Prostate gland (tissue), 2 donors: Measurements from ENCODE around the gene SKIDA1. TPM values are rescaled to one million over a fixed set of nuclear protein-coding genes. Genes with fewer than 3 reads are reported as not detected.

Experiments
- DNase-seq: peaks from one replicate; pipeline ENCODE4 v3.0.0-alpha.2; 2019; ENCODE audit warnings: low spot score
- H3K27ac ChIP-seq, 2 donors: fragments of 200-600 bp; sonication (generic); 2 replicates each; pipeline ENCODE4 v1.5.1; 2017 to 2019
- H3K27me3 ChIP-seq: fragments of 200-600 bp; sonication (generic); replicated peaks from 2 replicates; pipeline ENCODE4 v1.5.1; 2019; ENCODE audit not compliant: insufficient read depth
- H3K36me3 ChIP-seq, 2 donors: fragments of 200-600 bp; sonication (generic); 1 replicate in 1 of 2; 2 replicates in 1 of 2; pipeline versions ENCODE4 v1.5.1 to v1.8.1; 2017 to 2019
- H3K4me1 ChIP-seq: fragments of 200-600 bp; sonication (generic); replicated peaks from 2 replicates; pipeline ENCODE4 v1.5.1; 2019
- H3K4me3 ChIP-seq, 2 donors: fragments of 200-600 bp; sonication (generic); 2 replicates each; pipeline ENCODE4 v1.5.1; 2017 to 2019
- H3K9me3 ChIP-seq: fragments of 200-600 bp; sonication (generic); 2 replicates; pipeline ENCODE4 v1.5.1; 2017
- POLR2A ChIP-seq: fragments of 450-650 bp; IDR thresholded peaks from one replicate; pipeline ENCODE4 v1.6.1; 2016; ENCODE audit warnings: antibody characterized with exemption, mild to moderate bottlenecking
- POLR2AphosphoS5 ChIP-seq: sonication (generic); formaldehyde crosslinking; IDR thresholded peaks from one replicate; pipeline ENCODE4 v1.6.1; 2017; ENCODE audit warnings: antibody characterized with exemption
- WGBS: methylation state at CpG from one replicate; pipeline ENCODE4 v1.1.5; 2018; 5-methylcytosine and 5-hydroxymethylcytosine counted together
- intact Hi-C: fragments of 100-400 bp; cut with DNase I; formaldehyde crosslinking; loops from one replicate; pipeline ENCODE4 v1.14.2; 2022
- microRNA counts, 2 donors: library from miRNA; unstranded; fragments of <30 nt; microRNA quantifications; one replicate each; lab custom pipeline; 2016 to 2017
- microRNA-seq: library from miRNA; unstranded; fragments of <30 nt; microRNA quantifications from one replicate; pipeline ENCODE4, GENCODE V29; 2016
- small RNA-seq, 2 donors: library from RNA; depleted of rRNA; stranded (forward); fragments of <200 nt; gene quantifications; one replicate each; pipeline ENCODE3, GENCODE V24; 2016
- total RNA-seq, 2 donors: library from RNA; depleted of rRNA; stranded (reverse); fragments of >200 nt; gene quantifications; one replicate each; pipeline ENCODE4 v1.1.0, GENCODE V29; 2016
- TF ChIP-seq, protein P1 (sequence below), 4 experiments: fragments of 200-600 bp in 2 of 4; fragments of 450-650 bp in 2 of 4; sonication (generic) in 2 of 4; IDR thresholded peaks; 1 replicate in 3 of 4; 2 replicates in 1 of 4; pipeline ENCODE4 v1.5.1; 2016 to 2019; ENCODE audit warnings: antibody characterized with exemption in 4 of 4, mild to moderate bottlenecking in 2 of 4, moderate library complexity in 2 of 4

SKIDA1 gene
- total RNA-seq, 2 donors from 2014 or later = 1.5 to 4.3 TPM

DNA sequence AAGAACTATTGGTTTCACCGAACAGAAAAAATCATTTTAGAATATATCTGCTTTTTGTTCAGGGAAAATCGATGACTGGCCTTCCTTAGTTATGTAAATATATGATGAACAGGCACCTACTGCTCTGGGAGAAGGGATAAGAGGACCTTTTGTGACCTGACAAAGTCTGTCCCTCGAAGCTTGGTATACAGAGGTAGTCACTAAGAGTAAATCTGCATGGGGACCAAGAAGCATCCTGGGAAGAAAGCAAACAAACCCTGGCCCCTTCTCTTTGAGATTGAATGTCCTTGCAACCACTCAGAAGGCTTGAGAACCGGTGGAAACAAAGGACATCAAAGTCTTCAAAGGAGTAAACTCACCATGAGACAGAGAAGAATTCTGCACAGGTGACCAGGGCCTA, 52.3 kb downstream of the SKIDA1 start:
- H3K4me1 ChIP-seq = no peaks in the 10 kb centered on the region
- no peaks in the 10 kb centered on the region for H3K36me3 ChIP-seq
- intact Hi-C loops = no loop called here
- no peak overlapping the region for H3K27ac ChIP-seq
- H3K27me3 ChIP-seq = no peaks in the 10 kb centered on the region
- no peak for DNase-seq
- TF ChIP-seq, protein P1, sequence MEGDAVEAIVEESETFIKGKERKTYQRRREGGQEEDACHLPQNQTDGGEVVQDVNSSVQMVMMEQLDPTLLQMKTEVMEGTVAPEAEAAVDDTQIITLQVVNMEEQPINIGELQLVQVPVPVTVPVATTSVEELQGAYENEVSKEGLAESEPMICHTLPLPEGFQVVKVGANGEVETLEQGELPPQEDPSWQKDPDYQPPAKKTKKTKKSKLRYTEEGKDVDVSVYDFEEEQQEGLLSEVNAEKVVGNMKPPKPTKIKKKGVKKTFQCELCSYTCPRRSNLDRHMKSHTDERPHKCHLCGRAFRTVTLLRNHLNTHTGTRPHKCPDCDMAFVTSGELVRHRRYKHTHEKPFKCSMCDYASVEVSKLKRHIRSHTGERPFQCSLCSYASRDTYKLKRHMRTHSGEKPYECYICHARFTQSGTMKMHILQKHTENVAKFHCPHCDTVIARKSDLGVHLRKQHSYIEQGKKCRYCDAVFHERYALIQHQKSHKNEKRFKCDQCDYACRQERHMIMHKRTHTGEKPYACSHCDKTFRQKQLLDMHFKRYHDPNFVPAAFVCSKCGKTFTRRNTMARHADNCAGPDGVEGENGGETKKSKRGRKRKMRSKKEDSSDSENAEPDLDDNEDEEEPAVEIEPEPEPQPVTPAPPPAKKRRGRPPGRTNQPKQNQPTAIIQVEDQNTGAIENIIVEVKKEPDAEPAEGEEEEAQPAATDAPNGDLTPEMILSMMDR (IDR thresholded peaks at IDR 0.05) = no peak
- TF ChIP-seq POLR2AphosphoS5 = no peak
- no peak for TF ChIP-seq POLR2A
- H3K9me3 ChIP-seq = no peaks in the 10 kb centered on the region
- 60% methylated on average over 4 of the region's 4 CpGs for WGBS
- no peak overlapping the region for H3K4me3 ChIP-seq

DNA sequence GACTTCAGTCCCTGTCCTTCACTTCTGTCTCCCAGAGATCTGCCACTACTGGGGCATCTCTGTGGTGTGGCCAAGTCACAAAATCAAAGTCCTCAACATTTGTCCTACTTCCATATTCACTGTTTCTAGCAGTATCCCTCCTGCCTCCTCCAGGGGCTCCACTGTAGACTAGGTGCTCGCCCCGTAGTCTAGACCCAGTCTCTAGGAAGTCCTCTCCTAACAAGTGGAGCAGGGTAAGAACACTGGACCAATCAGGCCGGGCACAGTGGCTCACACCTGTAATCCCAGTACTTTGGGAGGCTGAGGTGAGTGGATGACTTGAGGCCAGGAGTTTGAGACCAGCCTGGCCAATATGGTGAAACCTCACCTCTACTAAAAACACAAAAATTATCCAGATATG, 57.4 kb downstream of the SKIDA1 start:
- WGBS = 96% methylated on average over 3 of the region's 3 CpGs
- no peak overlapping the region for H3K4me3 ChIP-seq
- no peaks in the 10 kb centered on the region for H3K4me1 ChIP-seq
- H3K9me3 ChIP-seq = no peaks in the 10 kb centered on the region
- no peak overlapping the region for H3K27ac ChIP-seq
- intact Hi-C loops = no loop called here
- no peaks in the 10 kb centered on the region for H3K36me3 ChIP-seq
- no peak for TF ChIP-seq POLR2AphosphoS5
- TF ChIP-seq, protein P1 (IDR thresholded peaks at IDR 0.05) = no peak
- no peak for TF ChIP-seq POLR2A
- DNase-seq = no peak
- no peaks in the 10 kb centered on the region for H3K27me3 ChIP-seq

DNA sequence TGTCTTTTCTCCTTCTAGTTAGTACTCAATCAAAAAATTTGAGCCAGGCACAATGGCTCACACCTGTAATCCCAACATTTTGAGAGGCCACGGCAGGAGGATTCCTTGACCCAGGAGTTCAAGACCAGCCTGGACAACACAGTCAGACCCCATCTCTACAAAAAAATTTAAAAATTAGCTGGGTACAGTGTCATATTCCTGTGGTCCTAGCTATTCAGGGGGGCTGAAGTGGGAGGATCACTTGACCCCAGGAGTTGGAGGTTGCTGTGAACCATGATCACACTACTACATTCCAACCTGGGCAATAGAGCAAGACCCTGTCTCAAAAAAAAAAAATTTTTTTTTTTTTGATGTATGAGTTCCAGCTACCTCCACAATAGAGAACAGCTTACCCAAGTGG, 57.8 kb downstream of the SKIDA1 start:
- Histone ChIP-seq H3K9me3 (no peaks in the 10 kb centered on the region), H3K27me3 (no peaks in the 10 kb centered on the region), H3K4me3 (no peak overlapping the region), H3K4me1 (no peaks in the 10 kb centered on the region), H3K36me3 (no peaks in the 10 kb centered on the region), H3K27ac (no peak overlapping the region)
- intact Hi-C loops = no loop called here
- no peak for TF ChIP-seq POLR2AphosphoS5
- no peak for TF ChIP-seq POLR2A
- TF ChIP-seq, protein P1 (IDR thresholded peaks at IDR 0.05) = no peak
- no peak for DNase-seq
- 75% methylated on average over 1 of the region's 1 CpG for WGBS

DNA sequence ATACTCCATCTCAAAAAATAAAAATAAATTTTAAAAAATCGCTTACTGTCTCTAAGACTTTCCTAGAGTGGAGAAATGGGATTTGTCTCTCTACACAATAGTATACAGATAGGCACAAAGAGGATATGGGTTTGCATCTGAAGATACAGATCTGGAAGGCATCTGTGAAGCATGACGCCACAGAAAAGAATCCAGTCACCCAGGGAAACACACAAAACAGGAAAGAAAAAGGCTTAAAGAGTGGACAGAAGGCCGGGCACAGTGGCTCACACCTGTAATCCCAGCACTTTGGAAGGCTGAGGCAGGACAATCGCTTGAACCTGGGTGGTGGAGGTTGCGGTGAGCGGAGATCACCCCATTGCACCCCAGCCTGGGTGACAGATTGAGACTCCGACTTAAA, 61.3 kb downstream of the SKIDA1 start:
- H3K27ac ChIP-seq = no peak overlapping the region
- 86% methylated on average over 7 of the region's 7 CpGs for WGBS
- no peak overlapping the region for H3K4me3 ChIP-seq
- H3K27me3 ChIP-seq = no peaks in the 10 kb centered on the region
- intact Hi-C loops = no loop called here
- no peaks in the 10 kb centered on the region for H3K36me3 ChIP-seq
- DNase-seq = no peak
- H3K4me1 ChIP-seq = no peaks in the 10 kb centered on the region
- TF ChIP-seq, protein P1 (IDR thresholded peaks at IDR 0.05) = no peak
- no peak for TF ChIP-seq POLR2AphosphoS5
- no peak for TF ChIP-seq POLR2A
- no peaks in the 10 kb centered on the region for H3K9me3 ChIP-seq

MicroRNAs within 50 kb of the gene (microRNA counts, 767-probe panel; counts per million panel counts)
- microRNA hsa-miR-1915-3p (lab: Ali Mortazavi, UCI) = 268 to 431 counts per million in 2 donors

Small RNAs within 50 kb of the gene (microRNA-seq; reads per million reads assigned to microRNA genes)
- not detected for gene MIR1915

Small RNAs within 50 kb of the gene (small RNA-seq; reads per million reads assigned to genes)
- gene MIR1915 (0 to 0.10 reads per million in 2 donors), gene RF00019 (0 reads per million in 2 donors), gene RNU6-306P (0 reads per million in 2 donors)

Other genes starting within 250 kb of the SKIDA1 start
- gene MLLT10, start 8.6 kb upstream of the SKIDA1 start, total RNA-seq = 10 to 100 TPM; 31.2 to 68.3 TPM